Ureter (tissue), 1 donor: ENCODE measurements around the gene SESN3. TPM values are rescaled to one million over a fixed set of nuclear protein-coding genes. Genes with fewer than 3 reads are reported as not detected.
"Not testable (repeated sequence)": the region's sequence is repeated elsewhere in the genome, so short reads cannot be mapped to it uniquely, and the experiment has no call there.

Experiments
- DNase-seq: peaks from one replicate; pipeline ENCODE4 v3.0.0-alpha.2; 2020; ENCODE audit warnings: low spot score
- total RNA-seq: library from RNA; stranded (reverse); gene quantifications from one replicate; pipeline ENCODE4 v1.2.4, GENCODE V29; 2023
- donor health status: DM: yes; HTN: yes; CAD: no.

SESN3 gene
- total RNA-seq, 1 donor from 2014 or later = 35.1 TPM

DNA sequence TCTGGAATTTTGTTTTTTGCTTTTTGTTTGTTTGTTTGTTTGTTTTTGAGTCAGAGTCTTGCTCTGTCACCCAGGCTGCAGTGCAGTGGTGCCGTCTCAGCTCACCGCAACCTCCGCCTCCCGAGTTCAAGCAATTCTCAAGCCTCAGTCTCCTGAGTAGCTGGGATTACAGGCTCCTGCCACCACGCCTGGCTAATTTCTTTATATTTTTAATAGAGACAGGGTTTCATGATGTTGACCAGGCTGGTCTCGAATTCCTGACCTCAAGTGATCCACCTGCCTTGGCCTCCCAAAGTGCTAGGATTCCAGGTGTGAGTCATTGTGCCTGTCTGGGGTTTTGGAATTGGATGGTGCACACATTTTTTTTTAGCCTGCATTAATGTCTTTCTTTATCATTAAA is 20.9 kb upstream of the SESN3 start:
- not testable (repeated sequence) for DNase-seq

DNA sequence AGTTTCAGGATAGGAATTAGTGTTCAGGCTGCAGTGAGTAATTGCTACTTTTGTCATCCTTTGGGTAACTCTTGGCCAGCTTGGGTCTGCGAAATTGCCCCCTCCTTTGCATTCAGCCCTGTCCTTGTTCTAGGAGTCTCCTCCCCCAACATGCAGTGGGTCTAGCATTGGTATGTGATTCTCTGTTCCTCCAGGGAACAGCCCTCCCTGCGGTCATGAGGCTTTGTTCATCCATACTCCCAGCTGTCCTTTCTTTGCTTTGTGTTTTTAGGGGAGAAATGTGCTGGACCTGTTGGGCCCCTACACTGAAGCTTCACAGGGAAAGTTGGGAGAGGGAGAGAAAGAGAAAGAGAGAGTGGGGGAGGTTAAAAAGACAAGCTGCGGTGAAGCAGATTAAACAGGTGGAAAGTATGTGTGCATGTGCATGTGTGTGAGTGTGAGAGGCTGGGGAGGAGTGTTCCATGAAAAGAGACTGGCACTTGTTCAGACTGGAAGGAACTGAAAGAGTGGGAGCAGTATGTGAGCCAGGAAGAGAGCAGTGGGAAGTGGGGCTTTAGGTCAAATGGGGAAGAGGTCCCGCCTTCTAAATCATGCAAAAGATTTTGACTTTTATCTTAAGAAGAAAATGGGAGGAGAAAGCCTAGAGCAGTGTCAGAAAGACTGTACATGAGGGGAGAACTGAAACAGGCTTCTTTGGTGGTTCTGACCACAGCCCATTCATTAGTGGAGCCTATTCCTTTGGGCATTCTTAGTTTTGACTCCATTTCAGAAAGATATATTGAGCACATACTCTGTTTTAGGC is 17.9 kb upstream of the SESN3 start:
- no peak for DNase-seq

DNA sequence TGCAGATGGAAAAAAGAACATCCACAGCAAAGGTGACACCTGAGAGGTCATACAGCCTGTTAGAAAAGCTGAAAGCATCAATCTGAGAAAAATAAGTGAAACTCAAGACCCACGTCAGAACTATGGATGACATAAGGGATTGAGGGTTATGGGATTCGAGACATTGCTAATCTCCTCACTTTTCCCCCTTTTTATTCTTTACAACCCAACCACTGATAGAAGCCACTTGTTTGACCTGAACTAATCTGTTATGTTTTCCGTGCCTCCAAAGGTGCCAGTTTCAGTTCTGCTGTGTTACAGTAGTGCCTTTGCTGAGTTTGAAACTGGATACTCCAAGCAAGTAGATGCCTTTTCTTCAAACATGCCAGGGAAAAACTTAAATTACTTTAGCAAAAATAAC is 16.9 kb upstream of the SESN3 start:
- no peak for DNase-seq

DNA sequence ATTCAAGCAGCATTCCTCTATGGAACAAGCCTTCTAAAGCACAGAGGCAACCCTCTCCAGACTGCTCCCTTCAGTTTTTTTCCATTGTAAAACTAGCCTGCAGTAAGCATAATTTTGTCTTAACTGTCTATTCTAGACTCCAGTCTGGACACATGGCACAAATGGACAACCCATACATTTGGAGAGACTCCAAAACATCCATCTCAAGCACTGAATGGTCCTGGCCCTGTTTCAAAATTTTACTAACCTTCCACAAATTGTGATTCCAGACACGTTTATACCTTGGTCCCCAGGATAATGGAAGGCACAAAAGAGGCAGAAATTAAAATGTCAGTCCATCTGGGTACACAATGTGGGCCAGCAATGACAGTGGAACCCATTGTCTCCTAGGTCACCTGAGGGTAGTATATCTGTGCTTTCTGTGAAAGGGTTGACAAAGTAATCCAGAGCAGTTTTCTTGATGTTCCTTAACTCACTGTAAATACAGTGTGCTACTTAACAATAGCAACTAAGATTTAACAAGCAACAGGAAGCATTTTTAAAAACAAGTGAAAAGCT is 16.2 kb upstream of the SESN3 start:
- no peak for DNase-seq

DNA sequence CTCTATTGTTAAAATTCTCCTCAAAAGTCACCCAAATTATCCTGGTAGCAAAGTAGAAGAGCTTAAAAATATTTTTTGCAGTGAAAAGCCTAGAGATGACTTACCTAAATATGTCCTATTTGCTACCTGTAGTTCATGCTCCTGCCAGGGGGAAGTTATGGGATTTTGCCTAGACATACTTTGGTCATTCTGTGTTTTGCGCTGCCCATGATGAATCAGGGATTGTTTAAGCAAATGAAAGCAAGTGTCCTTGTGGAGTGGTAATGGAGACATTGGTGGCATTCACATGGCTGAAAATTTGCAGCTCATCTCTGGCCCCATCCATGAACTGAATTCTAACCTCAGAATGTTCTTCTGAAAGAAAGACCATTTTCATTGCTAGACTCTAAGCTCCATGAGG is 14.6 kb upstream of the SESN3 start:
- DNase-seq = no peak

DNA sequence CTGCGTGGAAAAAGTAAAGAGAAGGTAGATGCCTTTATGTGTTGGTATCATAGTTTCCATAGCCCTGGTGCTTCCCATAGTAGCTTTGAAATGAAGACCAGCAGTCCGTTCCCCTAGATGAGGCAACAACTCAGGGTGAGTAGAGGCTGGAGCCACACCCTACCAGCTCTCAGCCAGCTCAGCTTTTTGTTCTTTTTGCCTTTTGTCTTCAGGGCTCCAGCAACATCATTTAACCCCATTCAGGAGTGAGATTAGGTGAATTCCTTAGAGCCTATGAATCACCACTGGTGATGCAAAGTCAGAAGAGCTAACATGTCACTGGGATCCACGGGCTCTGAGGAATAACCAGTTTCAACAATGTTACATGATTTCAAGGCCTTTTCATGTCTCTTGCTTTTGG is 14.0 kb upstream of the SESN3 start:
- no peak for DNase-seq

DNA sequence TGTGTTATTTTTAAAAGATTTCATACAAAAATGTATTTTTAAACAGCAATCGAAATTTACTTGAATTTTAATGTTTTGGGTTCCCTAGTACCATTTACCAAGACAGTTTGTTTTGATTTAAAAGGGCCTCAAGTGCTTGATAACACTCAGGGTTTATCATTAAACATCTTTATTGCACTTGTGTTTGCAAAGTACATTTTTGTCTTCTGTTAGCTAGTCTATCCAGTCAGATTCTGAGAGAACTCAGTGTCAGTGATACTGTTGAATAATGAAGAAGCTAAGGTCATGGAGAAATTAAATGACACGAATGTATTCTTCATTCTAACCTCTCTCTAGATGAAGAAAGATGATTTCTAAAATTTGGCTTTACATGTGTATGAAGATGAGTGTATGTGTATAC is 12.7 kb upstream of the SESN3 start:
- no peak for DNase-seq

DNA sequence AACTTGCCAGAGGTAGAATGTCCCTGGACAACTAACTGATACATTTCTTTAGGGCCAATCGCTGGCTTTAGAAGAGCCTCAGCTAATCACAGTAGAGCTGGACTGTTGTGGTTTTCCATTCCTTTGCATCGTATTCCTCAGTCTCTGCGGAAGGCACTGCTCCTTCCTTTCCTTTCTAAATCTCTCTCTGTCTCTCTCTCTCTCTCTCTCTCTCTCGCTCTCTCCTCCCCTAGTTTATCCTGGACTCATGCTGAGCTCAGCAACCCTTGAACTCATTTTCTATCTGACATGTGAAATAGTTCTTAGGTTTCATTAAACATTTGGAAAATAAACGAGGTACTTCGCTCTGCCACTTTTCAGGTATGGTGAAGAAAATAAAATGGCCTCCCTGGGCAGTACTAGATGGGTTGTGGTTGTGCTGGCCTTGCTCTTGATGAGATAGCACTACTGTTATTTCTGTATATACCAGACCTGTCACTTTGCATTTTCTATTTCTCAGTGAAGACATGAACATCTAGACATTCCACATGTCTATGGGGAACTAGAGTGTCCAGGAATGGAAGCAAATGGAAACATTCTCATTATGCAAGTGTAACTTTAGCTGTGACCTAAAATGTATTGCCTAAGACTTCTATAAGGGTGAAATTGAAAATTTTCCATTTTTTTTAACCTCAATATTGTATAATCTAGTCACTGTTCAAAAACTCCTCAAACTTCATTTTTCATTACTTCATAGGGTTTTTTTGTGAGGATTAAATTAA is 12.0 kb upstream of the SESN3 start:
- no peak for DNase-seq

DNA sequence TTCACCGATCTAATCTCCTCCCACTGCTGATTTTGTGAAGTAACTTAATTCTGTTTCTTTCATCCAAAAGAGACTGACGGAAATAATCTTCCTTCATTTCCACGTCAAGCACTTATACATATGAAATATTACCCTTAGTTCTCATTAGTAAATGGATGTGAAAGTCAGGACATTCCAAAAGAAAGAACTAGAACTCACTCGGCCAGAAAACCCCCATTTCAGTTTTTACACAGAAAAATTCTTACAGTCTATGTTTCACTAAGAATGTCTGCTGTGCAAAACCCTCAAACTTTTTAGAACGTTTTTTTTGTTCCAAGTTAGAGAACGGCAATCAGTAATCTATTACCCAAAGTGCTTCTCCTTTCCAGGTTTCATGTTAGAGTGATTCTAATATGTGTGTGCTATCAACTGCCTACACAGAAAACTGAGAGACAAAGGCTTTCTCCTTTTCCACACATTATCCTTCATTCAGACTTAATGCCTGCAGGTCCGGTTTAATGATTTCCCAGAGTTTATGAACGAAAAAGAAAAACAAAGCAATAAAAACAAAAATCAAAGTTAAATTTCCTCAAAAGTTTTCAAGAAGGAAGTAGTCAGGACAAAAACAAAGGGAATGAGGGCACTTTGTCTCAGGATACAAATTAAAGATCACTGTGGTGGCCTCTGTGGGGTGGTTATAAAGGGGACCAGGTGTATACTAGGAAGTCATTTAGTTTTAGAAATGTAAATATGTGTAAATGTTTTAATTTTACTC is 11.3 kb upstream of the SESN3 start:
- no peak for DNase-seq

DNA sequence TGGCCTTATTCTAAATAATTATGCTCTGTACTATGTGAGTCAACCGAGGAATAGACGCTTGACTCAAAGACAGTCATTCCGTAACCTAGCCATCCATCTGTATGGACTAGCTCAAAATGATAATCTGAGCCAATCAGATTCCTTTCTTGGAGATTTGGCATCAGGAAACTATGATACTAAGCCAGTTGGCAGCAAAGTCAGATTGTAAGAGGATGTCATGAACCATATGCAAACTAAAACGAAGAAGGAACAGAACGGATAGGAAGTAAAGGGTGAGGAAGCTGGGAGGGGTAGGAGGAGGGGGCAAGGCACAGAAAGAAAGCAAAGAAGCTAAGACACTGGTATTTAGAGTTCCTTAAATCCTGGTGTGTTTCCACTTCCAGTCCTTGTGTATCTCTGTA is 10.7 kb upstream of the SESN3 start:
- no peak for DNase-seq

DNA sequence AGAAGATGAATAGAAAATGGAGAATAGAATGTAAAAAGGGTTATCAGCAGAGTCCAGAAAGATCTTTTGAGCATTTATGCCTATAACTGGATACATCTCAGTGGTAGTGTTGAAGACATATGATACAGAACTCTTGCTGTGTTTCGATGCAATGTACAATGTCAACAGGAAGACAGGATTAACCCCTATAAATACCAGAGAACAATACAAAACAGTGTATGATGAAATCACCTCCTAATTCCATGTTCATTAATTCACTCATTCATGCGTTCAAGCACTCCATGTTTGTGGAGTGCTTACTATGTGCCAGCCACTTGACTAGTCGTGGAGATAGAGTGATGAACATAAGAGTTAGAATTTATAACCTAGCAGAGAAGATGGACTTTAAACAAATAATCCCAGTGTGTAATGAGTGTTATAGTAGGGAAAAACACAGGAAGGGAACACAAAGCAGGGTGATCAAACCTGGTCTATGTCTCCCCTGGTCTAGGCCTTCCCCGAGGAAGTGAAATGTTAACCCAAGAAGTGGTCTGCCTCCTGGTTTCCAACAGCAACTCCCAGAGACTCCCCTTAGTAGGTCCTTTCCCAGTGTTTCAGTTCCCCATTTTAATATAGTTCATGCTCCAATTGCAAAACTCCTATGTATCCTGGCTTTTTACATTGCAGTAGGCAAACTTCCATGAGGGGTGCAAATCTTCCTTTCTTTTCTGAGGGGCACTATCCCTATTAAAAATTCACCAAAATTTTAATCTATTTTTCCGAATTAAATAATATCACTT is 9.1 kb upstream of the SESN3 start:
- no peak for DNase-seq

DNA sequence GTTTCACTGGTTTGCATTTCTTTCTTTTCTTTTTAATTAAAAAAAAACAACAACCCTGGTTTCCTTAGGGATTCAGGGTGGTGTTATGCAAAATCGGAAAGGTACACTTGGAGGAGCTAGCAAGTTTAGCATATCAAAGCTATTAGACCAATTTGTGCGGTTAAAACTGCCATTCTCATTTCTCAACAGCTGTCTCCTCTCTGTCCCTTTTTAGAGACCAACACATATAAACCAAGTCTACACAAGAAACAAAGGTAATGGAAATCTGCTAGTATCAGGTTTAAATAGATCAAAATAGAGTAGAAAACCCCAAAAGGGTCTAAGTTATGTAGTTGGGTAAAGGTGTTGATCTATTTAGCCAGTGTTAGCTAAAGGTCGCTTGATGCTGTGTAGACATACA is 1.7 kb upstream of the SESN3 start:
- DNase-seq = no peak

DNA sequence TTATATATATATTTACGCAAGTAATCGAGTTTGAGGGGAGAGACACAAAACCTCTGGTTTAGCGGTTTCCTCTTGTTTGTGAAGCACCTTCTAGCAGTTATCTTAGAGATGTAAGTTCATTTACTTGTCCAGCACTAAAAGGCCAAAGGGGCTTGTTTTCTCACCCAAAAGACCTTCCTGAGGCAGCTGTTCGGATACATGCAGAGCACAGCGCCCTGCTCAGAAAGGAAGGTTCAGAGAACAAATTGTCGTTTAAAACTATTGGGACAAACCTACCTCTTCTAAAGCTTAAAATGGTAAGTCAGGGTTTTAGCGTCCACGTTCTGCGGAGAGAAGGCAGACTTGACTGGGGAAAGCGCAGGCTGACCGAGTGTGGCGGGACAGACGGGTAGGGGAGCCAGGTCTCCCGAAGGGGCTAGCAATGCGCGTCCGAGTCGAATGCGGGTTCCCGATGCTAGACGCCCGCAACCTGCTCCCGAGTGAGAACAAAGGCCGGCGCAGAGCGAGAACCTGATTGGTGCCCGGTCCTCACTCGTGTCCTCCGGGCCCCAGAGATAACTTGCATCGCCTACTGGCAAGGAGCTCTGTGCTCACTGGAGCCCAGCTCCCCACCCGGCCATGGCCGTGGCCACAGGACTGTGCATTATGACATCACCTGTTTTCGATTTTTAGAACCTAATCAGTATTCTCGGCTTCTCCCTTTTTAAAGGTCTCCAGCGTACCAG is 1.0 kb upstream of the SESN3 start:
- DNase-seq = peak; percentile 75

DNA sequence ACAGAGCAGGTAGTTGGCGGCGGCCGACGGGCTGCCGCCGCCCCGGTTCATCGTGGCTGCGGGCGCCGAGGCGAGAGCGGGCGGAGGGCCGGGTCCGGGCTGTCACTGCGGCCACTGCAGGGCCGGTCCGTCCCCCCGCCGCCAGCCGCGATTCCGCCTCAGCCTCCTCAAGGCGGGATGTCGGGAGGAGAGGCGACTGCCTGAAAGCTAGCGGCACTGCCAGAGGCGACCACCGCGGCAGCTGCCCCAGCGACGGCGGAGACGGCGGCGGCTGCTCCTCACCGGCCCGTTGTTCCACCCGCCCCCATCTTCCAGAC is 234 bp downstream of the SESN3 start:
- no peak for DNase-seq

DNA sequence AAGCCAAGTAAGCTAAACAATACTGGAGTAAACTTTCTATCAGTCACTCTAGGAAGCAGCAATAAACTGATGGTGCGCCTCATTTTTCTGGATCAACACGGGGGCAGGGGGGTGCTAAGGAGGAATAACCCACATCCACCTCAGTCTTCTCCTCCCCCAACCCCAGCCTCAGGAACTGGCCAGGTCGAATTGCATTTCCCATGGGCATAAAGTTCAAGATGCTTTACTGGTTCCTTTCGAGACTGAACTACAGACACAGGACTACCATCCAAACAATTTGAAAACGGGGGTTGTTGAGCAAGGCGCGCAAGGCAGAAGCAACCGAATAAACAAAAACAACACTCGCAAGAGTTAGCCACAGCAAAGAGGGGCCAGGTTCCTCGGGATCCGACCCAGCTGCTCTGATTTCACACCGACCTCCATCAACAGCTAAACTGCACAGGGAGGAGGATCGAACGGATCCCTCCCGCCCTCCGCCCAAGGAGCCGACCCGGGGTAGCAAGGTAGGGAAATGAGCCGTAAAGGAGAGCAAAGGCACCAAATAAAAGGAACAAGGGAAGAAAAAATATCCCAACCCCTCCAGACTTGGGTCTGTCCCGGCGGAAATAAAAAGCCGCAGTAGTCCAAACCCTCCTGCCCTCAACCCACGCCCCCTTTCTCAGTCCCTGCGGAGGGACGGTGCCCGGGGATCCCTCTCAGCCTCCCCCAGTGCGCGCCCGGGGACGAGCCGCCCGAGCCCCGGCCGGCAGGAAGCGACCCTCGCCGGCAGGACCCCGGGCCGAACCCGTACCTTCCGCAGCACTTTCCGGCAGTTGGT is 801 bp downstream of the SESN3 start:
- DNase-seq = peak; percentile 54

DNA sequence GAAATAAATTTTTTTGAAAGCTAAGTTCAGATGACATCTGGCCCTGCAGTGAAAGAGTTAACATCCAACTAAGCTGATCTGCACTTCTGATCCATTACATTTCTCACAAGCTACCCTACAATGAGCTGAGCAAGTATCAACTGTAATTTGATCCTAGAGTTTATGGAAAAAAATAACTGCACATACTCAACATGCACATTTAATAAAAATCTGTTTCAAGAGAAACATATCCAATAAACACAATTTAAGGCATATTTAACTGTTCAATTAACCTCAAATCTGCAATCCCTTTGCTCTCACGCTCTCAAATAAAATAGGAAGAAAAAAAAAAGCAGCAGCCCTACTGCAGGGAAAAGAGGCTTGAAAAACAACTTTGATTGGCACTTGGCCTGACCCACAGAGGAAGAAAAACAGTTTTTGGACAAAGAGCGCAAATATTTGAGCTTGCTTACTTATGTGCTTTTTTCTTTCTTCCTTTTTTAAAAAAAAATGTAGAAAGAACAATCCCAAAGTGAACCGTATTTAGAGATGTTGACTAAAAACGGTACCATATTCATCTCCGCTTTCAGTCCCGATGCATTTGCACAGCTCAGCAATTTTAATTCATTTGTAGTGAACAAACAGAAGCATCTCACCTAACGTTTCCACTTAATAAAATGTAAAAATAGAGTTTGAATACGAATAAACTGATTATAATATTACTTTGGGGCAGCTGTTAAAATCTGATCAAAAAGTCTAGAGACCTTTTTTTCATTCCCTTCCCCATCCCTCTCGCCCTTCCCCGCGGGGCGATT is 1.6 kb downstream of the SESN3 start:
- no peak for DNase-seq

DNA sequence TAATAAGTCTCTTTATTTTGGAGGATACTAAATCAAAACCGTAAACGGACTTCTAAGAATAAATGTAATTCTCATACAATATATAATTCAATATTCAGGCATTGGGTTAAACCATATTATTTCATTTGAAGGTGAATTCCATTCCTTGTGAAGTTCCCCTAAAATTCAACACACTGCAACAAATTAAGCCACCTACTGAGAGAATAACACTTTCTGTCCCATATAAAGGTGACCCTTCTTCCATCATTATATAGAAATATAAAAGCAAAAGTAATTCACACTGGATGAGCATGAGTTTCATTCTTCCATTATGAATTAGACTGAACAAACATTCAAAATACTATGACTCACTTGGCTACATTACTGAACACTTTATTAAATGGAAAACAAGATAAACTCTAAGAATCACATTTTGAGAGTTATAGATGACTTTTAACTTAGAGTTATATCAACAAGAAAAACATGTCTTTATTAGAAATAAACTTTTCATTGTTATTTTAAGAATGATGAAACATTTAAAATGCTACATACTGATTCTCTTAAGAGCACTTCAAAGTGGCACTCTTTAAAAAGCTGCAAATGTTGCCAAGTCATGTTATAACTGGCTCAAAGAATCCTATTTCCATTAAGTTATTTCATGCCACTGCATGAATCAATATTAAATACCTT is 2.8 kb downstream of the SESN3 start:
- DNase-seq = no peak

DNA sequence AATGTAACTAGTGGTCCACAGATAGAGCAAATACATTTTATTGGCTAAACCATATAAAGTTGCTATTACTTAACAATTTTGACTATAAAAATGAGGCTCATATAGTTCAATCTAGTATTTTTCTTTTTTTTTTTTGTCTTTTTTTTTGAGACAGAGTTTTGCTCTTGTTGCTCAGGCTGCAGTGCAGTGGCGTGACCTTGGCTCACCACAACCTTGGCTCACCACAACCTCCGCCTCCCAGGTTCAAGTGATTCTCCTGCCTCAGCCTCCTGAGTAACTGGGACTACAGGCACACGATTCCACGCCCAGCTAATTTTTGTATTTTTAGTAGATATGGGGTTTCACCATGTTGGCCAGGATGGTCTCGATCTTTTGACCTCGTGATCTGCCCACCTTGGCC is 3.9 kb downstream of the SESN3 start:
- DNase-seq = not testable (repeated sequence)

DNA sequence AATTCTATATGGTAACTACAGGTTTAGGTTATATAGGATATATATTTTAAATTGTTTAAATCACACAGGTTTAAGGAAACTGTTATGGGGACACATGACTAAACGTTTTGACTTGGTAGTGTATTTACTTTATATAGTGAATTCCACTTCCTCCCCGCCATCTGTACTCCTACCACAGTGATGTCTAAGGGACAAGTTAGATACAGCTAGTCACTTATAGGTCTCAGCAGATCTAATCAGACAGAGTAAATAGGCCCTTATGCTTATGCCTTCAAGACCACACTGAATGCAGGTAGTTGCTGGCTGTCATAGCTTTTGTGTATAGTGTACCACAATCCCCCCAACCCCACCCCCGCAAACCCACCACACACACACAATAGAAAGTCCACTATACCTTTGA is 8.2 kb downstream of the SESN3 start:
- DNase-seq = no peak
